ENCODE measurements around the gene GLT1D1.
"Not testable (repeated sequence)": the region's sequence is repeated elsewhere in the genome, so short reads cannot be mapped to it uniquely, and the experiment has no call there.

Gene GLT1D1

GRCh38 chr12:128852885-128853599, at the start of gene GLT1D1:
Gene GLT1D1 (plus strand): TSS chr12:128853478. CDS start chr12:128853582, 104 bp downstream.
- DNase-seq (ENCODE audit: low read depth), result no peak

- DNase-seq (ENCODE audit: low read depth), result no peak
Observed at GRCh38 chr12:128803788-128804187, 49.5 kb upstream of the GLT1D1 start.

- DNase-seq (ENCODE audit: low read depth), result no peak
Observed at GRCh38 chr12:128804762-128805161, 48.5 kb upstream of the GLT1D1 start.

- DNase-seq (ENCODE audit: low read depth), result not testable (repeated sequence)
Observed at GRCh38 chr12:128805406-128805805, 47.9 kb upstream of the GLT1D1 start.

- DNase-seq (ENCODE audit: low read depth), result no peak
Observed at GRCh38 chr12:128806573-128806972, 46.7 kb upstream of the GLT1D1 start.

- no peak for DNase-seq (ENCODE audit: low read depth)
Observed at GRCh38 chr12:128807161-128807724, 46.0 kb upstream of the GLT1D1 start.

GRCh38 chr12:128808651-128809050, 44.6 kb upstream of the GLT1D1 start:
- no peak for DNase-seq (ENCODE audit: low read depth)

GRCh38 chr12:128810182-128811127, 42.8 kb upstream of the GLT1D1 start:
- no peak for DNase-seq (ENCODE audit: low read depth)

GRCh38 chr12:128811806-128812205, 41.5 kb upstream of the GLT1D1 start:
- DNase-seq (ENCODE audit: low read depth), result no peak

- no peak for DNase-seq (ENCODE audit: low read depth)
Observed at GRCh38 chr12:128813392-128813791, 39.9 kb upstream of the GLT1D1 start.

- no peak for DNase-seq (ENCODE audit: low read depth)
Observed at GRCh38 chr12:128813883-128814282, 39.4 kb upstream of the GLT1D1 start.

- no peak for DNase-seq (ENCODE audit: low read depth)
Observed at GRCh38 chr12:128814411-128815261, 38.6 kb upstream of the GLT1D1 start.

- DNase-seq (ENCODE audit: low read depth), result no peak
Observed at GRCh38 chr12:128815779-128816642, 37.3 kb upstream of the GLT1D1 start.

GRCh38 chr12:128816643-128816920, 36.7 kb upstream of the GLT1D1 start:
- DNase-seq (ENCODE audit: low read depth), result no peak

GRCh38 chr12:128817111-128818015, 35.9 kb upstream of the GLT1D1 start:
- DNase-seq (ENCODE audit: low read depth), result no peak

GRCh38 chr12:128818065-128819022, 34.9 kb upstream of the GLT1D1 start:
- no peak for DNase-seq (ENCODE audit: low read depth)

GRCh38 chr12:128819293-128820144, 33.8 kb upstream of the GLT1D1 start:
- no peak for DNase-seq (ENCODE audit: low read depth)

- DNase-seq (ENCODE audit: low read depth), result no peak
Observed at GRCh38 chr12:128820253-128820652, 33.0 kb upstream of the GLT1D1 start.
